ENCODE data around the gene UBE3A.

Gene UBE3A

GRCh38 chr15:25402342-25402741 is 36.5 kb downstream of the UBE3A start:
- no peak for DNase-seq (ENCODE audit: low spot score)

- DNase-seq (ENCODE audit: low spot score): no peak
These were observed 37.3 kb downstream of the UBE3A start for GRCh38 chr15:25401501-25401900.

- no peak for DNase-seq (ENCODE audit: low spot score)
These were observed 41.7 kb downstream of the UBE3A start for GRCh38 chr15:25397100-25397499.

- no peak for DNase-seq (ENCODE audit: low spot score)
These were observed 43.9 kb downstream of the UBE3A start for GRCh38 chr15:25394898-25395297.

GRCh38 chr15:25392806-25393205 is 46.0 kb downstream of the UBE3A start:
- DNase-seq (ENCODE audit: low spot score): no peak

- DNase-seq (ENCODE audit: low spot score): no peak
These were observed 46.7 kb downstream of the UBE3A start for GRCh38 chr15:25391971-25392721.

- DNase-seq (ENCODE audit: low spot score): no peak
These were observed 52.8 kb downstream of the UBE3A start for GRCh38 chr15:25385986-25386385.

GRCh38 chr15:25381579-25381978 is 57.2 kb downstream of the UBE3A start:
- no peak for DNase-seq (ENCODE audit: low spot score)

- no peak for DNase-seq (ENCODE audit: low spot score)
These were observed 60.3 kb downstream of the UBE3A start for GRCh38 chr15:25378501-25378901.

GRCh38 chr15:25375557-25375956 is 63.3 kb downstream of the UBE3A start:
- DNase-seq (ENCODE audit: low spot score): no peak

GRCh38 chr15:25374143-25374542 is 64.7 kb downstream of the UBE3A start:
- DNase-seq (ENCODE audit: low spot score): no peak

GRCh38 chr15:25372298-25372697 is 66.5 kb downstream of the UBE3A start:
- DNase-seq (ENCODE audit: low spot score): no peak

- DNase-seq (ENCODE audit: low spot score): no peak
These were observed 70.0 kb downstream of the UBE3A start for GRCh38 chr15:25368850-25369249.

- no peak for DNase-seq (ENCODE audit: low spot score)
These were observed 72.8 kb downstream of the UBE3A start for GRCh38 chr15:25366058-25366457.

GRCh38 chr15:25362545-25362944 is 76.3 kb downstream of the UBE3A start:
- no peak for DNase-seq (ENCODE audit: low spot score)

- DNase-seq (ENCODE audit: low spot score): no peak
These were observed 91.1 kb downstream of the UBE3A start for GRCh38 chr15:25347707-25348106.

GRCh38 chr15:25346371-25346770 is 92.5 kb downstream of the UBE3A start:
- DNase-seq (ENCODE audit: low spot score): no peak

GRCh38 chr15:25345943-25346342 is 92.9 kb downstream of the UBE3A start:
- DNase-seq (ENCODE audit: low spot score): peak; percentile 5

GRCh38 chr15:25342629-25343028 is 96.2 kb downstream of the UBE3A start:
- DNase-seq (ENCODE audit: low spot score): no peak

- no peak for DNase-seq (ENCODE audit: low spot score)
These were observed 99.4 kb downstream of the UBE3A start for GRCh38 chr15:25339431-25339830.

GRCh38 chr15:25335279-25335678 is 103.5 kb downstream of the UBE3A start:
- DNase-seq (ENCODE audit: low spot score): no peak

GRCh38 chr15:25333049-25333448 is 105.8 kb downstream of the UBE3A start:
- no peak for DNase-seq (ENCODE audit: low spot score)

- DNase-seq (ENCODE audit: low spot score): no peak
These were observed 106.5 kb downstream of the UBE3A start for GRCh38 chr15:25332306-25332705.

- DNase-seq (ENCODE audit: low spot score): no peak
These were observed 107.0 kb downstream of the UBE3A start for GRCh38 chr15:25331860-25332259.

All from HuH-7 (cell line).